ENCODE results near the gene FGD1. TPM values are rescaled to one million over a fixed set of nuclear protein-coding genes. Genes with fewer than 3 reads are reported as not detected.
"Not testable (repeated sequence)": the region's sequence is repeated elsewhere in the genome, so short reads cannot be mapped to it uniquely, and the experiment has no call there.

Gene FGD1
- total RNA-seq, 1 donor from 2014 or later, result 23.9 TPM

- peak overlapping the region; percentile 90 for H3K4me3 Mint-ChIP-seq
- no peak for DNase-seq (ENCODE audit: extremely low spot score, unreplicated experiment)
- H3K36me3 Mint-ChIP-seq, result peaks cover 8% of the 10 kb centered on the region
- no peak for TF ChIP-seq CTCF (conservative IDR thresholded peaks at IDR 0.05)
- peak overlapping the region; percentile 63 for H3K27ac Mint-ChIP-seq
- H3K4me1 Mint-ChIP-seq (ENCODE audit: unreplicated experiment), result peaks cover 12% of the 10 kb centered on the region
- H3K27me3 Mint-ChIP-seq, result no peaks in the 10 kb centered on the region
- peaks cover 8% of the 10 kb centered on the region for H3K9me3 Mint-ChIP-seq
Observed at GRCh38 chrX:54494166-54494988, 1.7 kb downstream of the FGD1 start.

- Mint-ChIP-seq H3K4me3 (no peak overlapping the region), H3K36me3 (peaks cover 12% of the 10 kb centered on the region), H3K27ac (no peak overlapping the region), H3K27me3 (no peaks in the 10 kb centered on the region), H3K4me1 (ENCODE audit: unreplicated experiment) (peaks cover 12% of the 10 kb centered on the region), H3K9me3 (peaks cover 8% of the 10 kb centered on the region)
- no peak for TF ChIP-seq CTCF (conservative IDR thresholded peaks at IDR 0.05)
- no peak for DNase-seq (ENCODE audit: extremely low spot score, unreplicated experiment)
Observed at GRCh38 chrX:54492340-54492739, 3.7 kb downstream of the FGD1 start.

GRCh38 chrX:54489819-54490218 is 6.2 kb downstream of the FGD1 start:
- Mint-ChIP-seq H3K4me1 (ENCODE audit: unreplicated experiment) (peaks cover 17% of the 10 kb centered on the region), H3K36me3 (peaks cover 12% of the 10 kb centered on the region)
- DNase-seq (ENCODE audit: extremely low spot score, unreplicated experiment); H3K4me3 Mint-ChIP-seq; H3K9me3 Mint-ChIP-seq; H3K27ac Mint-ChIP-seq; H3K27me3 Mint-ChIP-seq: not testable (repeated sequence)

- Mint-ChIP-seq H3K27ac (no peak overlapping the region), H3K4me3 (no peak overlapping the region), H3K36me3 (peaks cover 5% of the 10 kb centered on the region), H3K27me3 (no peaks in the 10 kb centered on the region), H3K4me1 (ENCODE audit: unreplicated experiment) (peaks cover 17% of the 10 kb centered on the region), H3K9me3 (peaks cover 5% of the 10 kb centered on the region)
- no peak for TF ChIP-seq CTCF (conservative IDR thresholded peaks at IDR 0.05)
- DNase-seq (ENCODE audit: extremely low spot score, unreplicated experiment), result no peak
Observed at GRCh38 chrX:54484666-54485065, 11.4 kb downstream of the FGD1 start.

- H3K36me3 Mint-ChIP-seq, result peaks cover 5% of the 10 kb centered on the region
- no peak for DNase-seq (ENCODE audit: extremely low spot score, unreplicated experiment)
- no peak for TF ChIP-seq CTCF (conservative IDR thresholded peaks at IDR 0.05)
- H3K9me3 Mint-ChIP-seq, result peaks cover 5% of the 10 kb centered on the region
- peaks cover 21% of the 10 kb centered on the region for H3K4me1 Mint-ChIP-seq (ENCODE audit: unreplicated experiment)
- peak overlapping the region; percentile 65 for H3K4me3 Mint-ChIP-seq
- H3K27me3 Mint-ChIP-seq, result no peaks in the 10 kb centered on the region
- H3K27ac Mint-ChIP-seq, result peak overlapping the region; percentile 61
Observed at GRCh38 chrX:54483946-54484345, 12.1 kb downstream of the FGD1 start.

- no peak for TF ChIP-seq CTCF (conservative IDR thresholded peaks at IDR 0.05)
- no peaks in the 10 kb centered on the region for H3K27me3 Mint-ChIP-seq
- H3K4me3 Mint-ChIP-seq, result no peak overlapping the region
- H3K9me3 Mint-ChIP-seq, result no peaks in the 10 kb centered on the region
- no peaks in the 10 kb centered on the region for H3K36me3 Mint-ChIP-seq
- peak overlapping the region; percentile 61 for H3K27ac Mint-ChIP-seq
- peaks cover 21% of the 10 kb centered on the region for H3K4me1 Mint-ChIP-seq (ENCODE audit: unreplicated experiment)
- DNase-seq (ENCODE audit: extremely low spot score, unreplicated experiment), result no peak
Observed at GRCh38 chrX:54482839-54483593, 13.0 kb downstream of the FGD1 start.
